GM21529 (cell line): ENCODE data around the gene IL10RA.
A peak's percentile ranks its signal among the peaks of the same experiment; 100 is the strongest.

ENCODE experiments used
- ATAC-seq: cut with Tn5 transposase; IDR thresholded peaks from one replicate; pipeline ENCODE4 v1.9.1; 2021; ENCODE audit not compliant: unreplicated experiment

The IL10RA gene

DNA sequence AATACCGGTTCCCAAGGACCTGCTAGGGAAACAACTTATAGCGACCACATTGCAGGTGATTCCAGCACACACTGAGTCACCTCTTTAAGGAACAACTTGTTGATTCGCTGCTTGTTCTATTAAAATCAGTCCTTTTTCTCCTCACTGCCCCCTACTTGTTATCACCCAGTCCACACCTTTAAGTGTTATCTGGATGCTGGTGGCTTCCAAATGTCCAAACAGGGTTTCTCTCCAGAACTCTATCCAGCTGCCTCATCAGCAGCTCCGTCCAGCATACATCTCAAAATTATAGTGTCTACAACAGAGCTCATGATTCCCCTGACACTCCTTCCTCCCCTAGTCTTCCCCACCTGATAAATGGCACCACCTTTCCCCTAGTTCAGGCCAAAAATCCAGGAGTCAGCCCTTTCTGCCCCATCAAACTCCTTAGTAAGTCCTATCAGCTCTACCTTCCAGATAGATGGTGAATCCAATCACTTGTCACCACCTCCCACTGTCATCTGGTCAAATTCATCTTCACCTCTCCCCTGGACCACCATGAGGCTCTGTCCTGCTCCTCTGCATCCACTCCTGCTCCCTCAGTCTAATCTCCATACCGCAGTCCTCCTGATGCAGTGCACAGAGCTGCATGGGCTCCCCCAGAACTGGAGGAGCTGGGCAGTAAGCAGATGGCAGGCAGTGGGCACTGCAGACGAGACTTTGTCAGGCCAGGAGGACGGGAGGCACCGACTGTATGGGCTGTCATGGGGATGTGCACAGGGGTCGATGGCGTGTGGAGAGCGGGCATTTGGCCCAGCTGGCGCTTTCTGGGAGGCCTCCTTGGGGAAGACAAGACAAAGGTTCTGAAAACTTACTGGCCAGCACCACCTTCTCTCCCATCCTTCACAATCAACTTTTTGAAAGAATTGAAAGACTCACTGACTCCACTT is 19.3 kb downstream of the IL10RA start:
- no peak for ATAC-seq

DNA sequence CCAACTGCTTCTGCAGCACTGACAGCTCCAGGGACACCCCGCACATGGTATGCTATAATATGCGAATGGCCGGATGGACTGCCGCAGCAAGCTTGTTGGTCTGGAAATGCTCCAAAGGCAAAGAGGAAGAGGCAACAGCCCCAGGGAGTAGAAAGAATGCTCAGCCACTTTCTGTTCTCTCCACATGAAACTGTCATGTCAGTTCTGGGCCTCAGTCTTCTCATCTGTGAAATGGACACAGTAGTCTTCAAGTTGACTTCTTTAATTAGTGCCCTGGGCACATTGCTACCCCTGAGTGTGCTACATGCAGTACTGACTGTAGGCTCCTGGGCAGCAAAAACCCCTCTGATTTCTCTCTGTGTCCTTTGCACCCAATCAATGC is 19.9 kb downstream of the IL10RA start:
- ATAC-seq: no peak

DNA sequence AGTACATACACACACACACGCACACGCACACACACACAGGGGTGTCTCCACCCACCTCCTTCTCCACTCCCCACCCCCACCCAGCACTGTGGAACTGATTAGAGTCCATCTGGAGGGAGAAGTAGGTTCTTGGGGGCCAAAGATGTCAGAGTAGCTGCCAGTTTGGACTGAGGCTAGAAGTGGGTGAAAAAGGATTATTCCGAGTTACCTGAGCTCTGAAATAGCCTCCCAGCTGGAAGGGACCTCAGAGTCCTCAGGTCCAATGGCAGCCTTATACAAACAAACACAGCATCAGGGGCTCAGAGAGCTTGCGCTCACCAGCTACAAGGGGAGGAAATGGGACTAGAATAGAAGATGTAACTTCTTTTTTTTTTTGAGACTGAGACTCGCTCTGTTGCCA is 20.8 kb downstream of the IL10RA start:
- no peak for ATAC-seq

DNA sequence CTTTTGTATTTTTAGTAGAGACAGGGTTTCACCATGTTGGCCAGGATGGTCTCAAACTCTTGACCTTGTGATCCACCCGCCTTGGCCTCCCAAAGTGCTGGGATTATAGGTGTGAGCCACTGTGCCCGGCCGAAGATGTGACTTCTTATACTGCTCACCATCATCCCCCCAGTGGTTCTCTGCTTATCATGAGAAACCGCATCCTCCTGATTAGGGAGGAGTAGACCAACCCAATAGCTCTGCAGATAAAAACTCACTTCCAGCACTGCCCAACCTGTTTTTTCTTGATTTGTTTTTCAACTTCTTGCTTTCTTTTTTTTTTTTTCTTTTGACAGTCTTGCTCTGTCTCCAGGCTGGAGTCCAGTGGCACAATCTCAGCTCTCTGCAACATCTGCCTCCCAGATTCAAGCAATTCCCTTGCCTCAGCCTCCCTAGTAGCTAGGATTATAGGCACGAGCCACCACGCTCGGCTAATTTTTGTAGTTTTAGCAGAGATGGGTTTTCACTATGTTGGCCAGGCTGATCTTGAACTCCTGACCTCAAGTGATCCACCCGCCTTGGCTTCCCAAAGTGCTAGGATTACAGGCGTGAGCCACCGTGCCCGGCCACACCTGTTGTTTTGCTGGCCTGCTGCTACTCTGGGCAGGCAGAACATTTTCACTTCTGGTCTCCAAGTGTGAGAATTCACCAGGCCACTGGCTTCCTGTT is 21.5 kb downstream of the IL10RA start:
- peak; percentile 39 for ATAC-seq

DNA sequence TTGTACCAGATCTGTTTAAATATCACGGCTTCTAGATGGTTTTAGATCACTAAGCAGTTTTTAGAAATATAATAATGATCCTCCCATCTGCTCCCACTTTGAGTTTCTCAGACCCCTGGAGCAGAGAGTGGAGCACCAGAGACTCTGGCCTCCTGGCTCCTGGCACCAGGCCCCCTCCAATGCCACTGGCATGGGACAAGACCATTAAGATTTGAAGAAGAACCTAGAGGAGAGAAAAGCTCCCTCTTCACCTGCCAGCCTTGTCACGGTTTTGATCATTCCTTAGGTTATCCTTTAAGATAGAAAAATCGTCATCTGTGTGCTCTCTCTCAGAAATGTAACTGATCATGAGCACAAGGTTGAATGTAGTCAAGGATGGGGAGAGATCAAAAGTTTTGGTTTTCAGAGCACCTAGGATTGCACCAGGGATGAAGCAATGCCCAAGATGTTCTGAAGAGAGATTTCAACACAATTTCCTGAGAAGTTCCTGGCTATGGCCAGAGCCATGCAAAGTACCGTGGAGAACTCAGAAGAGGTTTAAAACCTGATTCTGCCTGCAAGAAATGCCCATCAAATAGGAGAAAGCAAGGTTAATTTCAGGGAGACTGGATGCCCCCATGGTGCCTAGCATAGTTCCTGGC is 22.2 kb downstream of the IL10RA start:
- ATAC-seq: no peak

DNA sequence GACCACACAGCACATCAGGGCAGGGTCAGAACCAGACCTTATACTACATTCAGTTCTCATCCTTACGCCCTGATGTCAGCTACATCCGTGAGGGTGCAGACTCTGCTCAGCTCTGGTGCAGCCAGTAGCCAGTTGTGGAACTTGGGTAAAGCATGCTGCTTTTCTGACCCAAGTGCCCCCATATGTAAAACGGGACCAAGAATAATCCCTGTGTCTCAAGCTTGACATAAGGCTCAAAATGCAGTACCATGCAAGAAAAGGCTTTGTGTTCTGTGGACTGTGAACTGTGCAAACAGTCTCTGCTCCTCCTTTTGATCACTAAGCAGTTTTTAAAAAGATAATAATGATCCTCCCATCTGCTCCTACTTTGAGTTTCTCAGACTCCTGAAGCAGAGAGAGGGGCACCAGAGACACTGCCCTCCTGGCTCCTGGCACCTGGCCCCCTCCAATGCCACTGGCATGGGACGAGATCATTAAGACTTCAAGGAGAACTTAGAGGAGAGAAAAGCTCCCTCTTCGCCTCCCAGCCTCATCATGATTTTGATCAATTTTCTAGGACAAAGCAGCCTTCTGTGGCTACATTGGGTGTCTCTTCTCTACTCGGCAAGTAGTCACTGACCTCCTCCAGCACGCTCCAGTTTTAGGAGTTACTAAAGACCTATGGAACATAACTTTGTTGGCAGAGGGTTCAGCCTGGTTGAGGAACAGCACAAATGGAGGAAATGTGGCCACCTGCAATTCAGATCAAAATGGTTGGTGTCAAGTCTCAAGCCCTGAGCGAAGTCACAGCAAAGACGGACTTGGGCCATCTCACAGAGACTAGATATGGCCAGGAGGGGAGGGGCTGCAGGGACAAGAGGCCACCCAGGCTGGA is 23.9 kb downstream of the IL10RA start:
- ATAC-seq: no peak

DNA sequence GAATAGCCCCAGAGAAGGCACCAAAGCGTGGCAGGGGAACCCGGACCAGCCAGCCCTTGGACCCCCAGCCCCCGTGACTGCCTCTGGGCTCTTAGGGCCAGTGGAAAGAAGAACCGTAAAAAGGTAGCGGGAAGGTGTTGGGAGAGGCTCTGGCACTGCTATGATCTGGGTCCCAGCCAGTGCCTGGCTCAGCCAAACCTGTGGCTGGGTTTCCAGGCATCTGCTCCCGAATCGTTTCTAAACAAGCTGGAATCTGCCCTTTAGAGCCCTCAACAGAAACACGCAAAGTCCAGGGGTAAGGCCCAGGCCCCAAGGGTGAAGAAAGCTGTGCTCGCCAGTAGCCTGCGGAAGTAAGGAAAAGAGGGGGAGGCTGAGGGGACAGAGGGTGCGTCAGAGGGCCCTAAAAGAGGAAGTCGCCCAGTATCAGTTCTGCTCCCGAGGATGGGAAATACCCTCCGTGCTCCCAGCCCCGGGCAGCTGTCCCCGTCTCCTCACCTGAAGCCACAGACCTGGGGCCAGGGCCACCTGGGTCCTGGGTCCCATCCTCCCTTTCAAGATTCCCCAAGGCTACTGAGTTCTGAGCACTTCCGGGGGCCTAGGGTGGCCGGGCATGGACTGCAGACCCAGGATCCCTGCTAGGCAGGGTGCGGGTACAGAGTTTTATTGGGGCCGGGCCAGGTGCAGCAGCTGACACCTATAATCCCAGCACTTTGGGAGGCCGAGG is 24.7 kb downstream of the IL10RA start:
- peak; percentile 86 for ATAC-seq

DNA sequence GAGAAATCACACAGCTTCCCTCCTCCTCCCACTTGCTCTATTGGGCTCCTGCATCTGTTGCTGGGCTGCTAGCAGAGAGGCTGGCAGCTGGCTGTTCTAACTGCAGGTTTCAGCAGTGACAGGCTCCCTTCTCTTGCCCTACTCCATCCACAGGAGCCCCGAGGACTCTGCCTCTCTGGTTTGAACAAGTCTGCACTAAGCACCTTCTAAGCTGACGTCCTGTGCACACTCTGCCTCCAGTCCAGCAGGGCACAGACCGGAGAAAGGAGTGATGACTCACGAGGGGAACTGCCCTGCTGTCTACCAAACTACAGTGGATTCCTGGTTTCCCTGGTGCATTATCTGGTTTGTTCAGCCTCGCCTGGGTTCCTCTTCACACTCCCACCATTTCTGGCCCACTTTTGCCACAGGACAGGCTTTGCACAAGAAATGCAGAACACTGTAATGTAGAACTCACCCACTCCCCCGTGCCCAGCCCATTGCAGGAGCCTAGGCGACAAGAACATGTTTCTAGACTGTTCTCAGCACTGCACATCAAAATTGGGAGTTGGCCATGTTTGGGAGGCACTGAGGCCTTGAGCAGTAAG is 26.0 kb downstream of the IL10RA start:
- ATAC-seq: no peak

DNA sequence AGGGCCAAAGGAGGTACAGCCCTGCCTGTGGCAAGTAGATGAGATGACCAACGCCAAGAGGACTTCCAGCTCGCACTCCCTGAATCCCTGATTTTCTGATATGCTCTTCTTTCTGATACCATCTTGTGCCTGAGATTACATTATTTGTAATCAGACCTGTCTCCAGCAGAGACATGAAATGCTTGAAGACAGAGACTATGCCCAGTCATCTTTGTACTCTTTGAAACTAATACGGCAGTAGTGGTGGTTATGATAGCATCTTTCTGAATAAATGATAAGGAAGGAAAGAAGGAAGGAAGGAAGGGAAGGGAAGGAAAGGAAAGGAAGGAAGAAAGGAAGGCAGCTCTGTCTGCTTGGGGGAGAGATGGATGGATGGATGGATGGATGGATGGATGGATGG is 27.8 kb downstream of the IL10RA start:
- no peak for ATAC-seq

DNA sequence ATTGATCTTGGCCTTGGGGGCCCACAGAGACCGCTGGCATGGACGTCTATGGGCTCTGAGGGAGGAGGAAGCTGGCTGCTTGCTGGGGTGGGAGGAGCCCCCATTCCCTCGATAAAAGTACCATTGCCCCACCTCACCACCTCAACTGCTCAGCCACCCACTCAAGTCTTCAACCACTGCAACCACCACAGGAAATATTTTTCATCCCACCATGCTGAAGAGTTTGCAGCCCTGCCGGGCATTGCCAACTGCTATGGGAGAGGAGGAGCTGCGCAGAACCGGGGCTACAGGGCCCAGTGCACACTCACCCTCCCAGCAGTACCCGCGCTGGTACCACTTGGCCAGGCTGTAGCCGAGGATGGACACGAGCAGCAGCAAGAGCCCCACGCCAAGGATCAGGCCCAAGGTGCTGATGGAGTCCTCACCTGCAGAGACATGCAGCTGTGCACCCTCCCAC is 29.2 kb downstream of the IL10RA start:
- no peak for ATAC-seq

DNA sequence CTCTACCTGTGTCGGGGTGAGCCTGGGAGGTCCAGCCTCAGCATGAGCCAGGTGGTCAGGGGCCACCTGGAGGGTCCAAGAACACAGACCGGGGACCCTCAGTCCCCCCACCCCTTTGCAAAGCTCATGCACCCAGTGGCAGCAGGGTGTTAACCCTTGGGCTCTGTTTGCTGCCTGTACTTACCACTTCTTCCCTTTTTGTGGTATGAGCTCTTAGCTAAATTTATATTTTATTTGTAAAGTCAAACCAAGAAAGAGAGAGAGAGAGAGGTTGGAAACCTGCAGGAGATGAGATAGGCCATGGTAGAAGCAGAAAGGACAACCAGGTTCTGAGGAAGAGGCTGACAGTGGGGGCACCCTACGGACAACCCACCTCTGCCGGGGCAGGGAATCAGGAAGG is 29.9 kb downstream of the IL10RA start:
- no peak for ATAC-seq

DNA sequence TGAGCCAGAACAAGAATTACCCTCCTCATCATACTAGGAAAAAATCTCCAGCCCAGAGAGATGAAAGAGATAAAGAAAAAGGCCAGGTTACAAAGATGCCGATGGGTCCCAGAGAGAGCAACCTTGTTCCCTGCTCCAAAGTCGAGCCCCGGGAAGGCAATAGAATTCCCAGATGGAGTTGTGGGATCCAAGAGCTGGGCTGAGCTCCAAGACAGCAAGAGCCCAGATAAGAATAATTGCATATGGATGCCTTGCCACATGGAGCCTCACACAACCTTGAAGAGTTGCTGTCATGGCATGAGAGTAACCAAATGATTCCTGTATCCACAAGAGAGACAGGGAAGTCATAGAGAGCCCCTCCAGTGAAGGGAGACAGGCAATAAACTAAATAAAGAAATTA is 30.9 kb downstream of the IL10RA start:
- no peak for ATAC-seq

DNA sequence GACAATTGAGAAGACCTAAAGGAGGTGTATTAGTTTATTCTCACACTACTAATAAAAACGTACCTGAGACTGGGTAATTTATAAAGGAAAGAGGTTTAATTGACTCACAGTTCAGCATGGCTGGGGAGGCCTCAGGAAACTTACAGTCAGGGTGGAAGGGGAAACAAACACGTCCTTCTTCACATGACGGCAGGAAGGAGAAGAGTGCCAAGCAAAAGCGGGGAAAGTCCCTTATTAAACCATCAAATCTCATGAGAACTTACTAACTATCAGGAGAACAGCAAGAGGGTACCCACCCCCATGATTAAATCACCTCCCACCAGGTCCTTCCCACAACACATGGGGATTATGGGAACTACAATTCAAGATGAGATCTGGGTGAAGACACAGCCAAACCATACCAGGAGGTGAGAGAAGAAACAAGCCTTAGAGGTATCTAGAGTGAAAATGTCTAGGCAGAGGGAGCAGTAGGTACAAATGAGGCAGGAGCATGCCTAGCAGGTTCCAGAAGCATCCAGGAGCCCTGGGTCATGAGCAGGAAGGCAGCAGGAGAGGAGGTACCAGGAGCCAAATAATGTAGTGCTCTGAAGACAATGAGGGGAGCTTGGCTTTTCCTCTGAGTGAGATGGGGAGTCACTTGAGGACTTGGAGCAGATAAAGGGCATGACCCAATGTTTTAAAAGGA is 31.6 kb downstream of the IL10RA start:
- ATAC-seq: no peak

DNA sequence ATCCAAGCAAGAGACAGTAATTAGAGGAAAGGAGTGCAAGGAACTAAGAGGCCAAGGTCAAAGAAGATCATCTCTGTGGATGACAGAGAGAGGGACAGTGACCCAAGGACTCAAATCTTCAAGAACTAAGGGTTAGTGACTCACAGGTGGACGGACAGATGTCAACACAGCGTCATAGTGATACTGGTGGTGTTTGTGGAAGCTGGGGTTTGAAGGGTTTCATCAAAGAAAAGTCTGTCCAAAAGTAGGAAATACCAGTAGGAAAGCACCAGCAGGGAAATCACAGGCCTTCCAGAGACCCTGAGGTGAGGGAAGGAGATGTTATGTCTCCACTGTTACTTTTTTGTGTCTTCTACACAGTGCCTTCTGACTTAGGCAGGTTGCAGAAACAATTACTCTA is 32.2 kb downstream of the IL10RA start:
- no peak for ATAC-seq

DNA sequence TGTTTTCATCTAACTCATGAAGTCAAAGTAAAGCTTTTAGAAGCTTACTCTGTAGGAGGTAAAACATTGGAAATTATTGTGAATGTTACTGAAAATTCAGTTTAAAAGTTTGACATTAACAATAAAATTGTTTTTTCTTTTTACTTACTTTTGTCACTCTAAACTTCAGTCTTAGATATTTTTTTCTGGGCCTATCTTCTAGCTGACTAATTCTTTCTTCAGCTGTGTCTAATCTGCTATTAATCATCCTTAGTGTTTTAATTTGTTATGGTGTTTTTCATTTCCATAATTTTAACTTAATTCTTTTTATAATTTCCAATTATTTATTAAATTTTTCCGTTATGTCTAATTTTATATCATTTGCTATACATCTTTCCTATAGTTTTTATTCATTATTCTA is 35.0 kb downstream of the IL10RA start:
- ATAC-seq: no peak

DNA sequence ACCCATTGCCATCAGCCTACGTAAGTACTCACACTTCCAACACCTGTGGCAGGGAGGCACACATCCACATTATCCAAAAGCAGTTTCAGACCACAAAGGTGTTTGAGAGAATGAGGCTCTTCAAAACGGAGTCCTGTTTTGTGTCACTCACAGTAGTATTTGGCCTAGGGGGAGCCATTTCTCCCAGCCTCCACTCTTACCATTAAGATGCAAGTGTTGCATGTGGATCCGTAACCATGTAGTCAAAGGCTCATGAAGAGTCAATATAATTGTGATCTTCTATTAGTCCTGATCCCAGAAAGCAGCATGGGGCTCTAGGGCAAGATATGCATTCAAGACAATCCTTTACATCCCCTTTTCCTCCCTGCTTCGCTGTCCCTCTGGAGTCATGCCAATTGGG is 41.5 kb downstream of the IL10RA start:
- ATAC-seq: no peak

DNA sequence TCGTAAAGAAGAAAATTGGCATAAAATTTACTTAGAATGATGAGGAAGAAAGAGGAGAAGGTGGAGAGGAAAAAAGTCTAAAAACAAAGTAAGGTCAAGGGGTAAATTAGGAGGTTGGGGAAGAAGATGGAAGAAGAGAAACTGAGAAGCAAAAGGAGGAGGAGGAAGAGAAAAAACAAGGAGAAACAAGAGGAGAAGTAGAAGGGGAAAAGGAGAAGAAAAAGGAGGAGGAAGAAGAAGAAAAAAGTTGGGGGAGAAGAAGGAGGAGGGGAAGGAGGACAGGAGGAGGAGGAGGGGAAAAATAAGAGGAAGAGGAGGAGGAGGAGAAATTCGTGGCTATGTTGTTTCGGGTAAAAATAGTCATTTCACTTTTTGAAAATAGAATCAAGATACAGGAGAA is 42.4 kb downstream of the IL10RA start:
- no peak for ATAC-seq

DNA sequence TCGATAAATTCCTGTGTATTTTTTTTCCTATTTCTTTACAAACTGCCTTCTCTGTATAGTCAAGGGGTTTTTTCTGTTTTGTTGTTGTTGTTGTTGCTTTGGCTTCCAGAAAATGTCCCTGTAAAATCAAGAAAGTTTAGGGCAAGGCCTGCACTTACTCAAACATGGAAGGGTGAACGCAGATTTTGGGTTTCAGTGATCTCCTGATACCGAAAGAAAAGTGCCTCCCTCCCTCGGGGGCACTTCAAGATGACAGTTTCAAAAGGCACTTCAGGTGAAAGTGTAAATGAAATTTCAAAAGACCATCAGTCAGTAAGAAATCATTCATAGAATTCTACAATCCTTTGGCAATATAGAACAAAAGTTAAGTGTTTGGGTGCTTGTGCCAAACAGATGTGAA is 47.2 kb downstream of the IL10RA start:
- ATAC-seq: no peak

DNA sequence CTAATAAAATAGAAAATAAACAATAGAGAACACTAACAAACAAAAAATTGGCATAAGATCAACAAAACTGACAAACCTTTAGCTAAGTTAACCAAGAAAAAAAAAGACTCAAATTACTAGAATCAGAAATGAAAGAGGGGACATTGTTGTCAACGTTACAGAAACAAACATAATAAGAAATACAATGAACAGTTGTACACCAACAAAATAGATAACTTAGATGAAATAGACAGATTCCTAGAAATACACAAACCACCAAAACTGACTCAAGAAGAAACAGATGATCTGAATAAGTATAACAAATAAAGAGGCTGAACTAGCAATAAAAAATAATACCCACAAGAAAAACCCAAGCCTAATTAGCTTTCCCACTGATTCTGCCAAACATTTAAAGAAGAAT is 55.9 kb downstream of the IL10RA start:
- no peak for ATAC-seq
